Ovary (tissue), 9 donors: ENCODE data around the gene HDLBP. TPM values are rescaled to one million over a fixed set of nuclear protein-coding genes. Genes with fewer than 3 reads are reported as not detected.

Source experiments
- DNase-seq, 5 donors: peaks; one replicate each; pipeline ENCODE4 v3.0.0-alpha.2; 2019 to 2020
- H3K27ac ChIP-seq, 2 donors: fragments of 200-600 bp; one replicate each; pipeline versions ENCODE4 v1.5.1 to v1.8.0; 2019 to 2022
- H3K27me3 ChIP-seq: fragments of 200-600 bp; one replicate; pipeline ENCODE4 v1.8.0; 2022
- H3K36me3 ChIP-seq: fragments of 200-600 bp; sonication (generic); one replicate; pipeline ENCODE4 v1.5.1; 2019
- H3K4me1 ChIP-seq: one replicate; pipeline ENCODE4 v1.8.1; 2013; ENCODE audit warnings: mild to moderate bottlenecking, moderate library complexity; ENCODE audit not compliant: insufficient read depth
- H3K4me3 ChIP-seq: fragments of 200-600 bp; sonication (generic); one replicate; pipeline ENCODE4 v1.5.1; 2017
- H3K9me3 ChIP-seq, 2 donors: fragments of 200-600 bp in 1 of 2; sonication (generic) in 1 of 2; one replicate each; pipeline versions ENCODE4 v1.5.1 to v1.8.1; 2013 to 2019; ENCODE audit warnings: mild to moderate bottlenecking in 1 of 2, moderate library complexity in 1 of 2
- CTCF ChIP-seq, 3 donors: fragments of 450-650 bp in 2 of 3; fragments of 200-600 bp in 1 of 3; IDR thresholded peaks; one replicate each; pipeline versions ENCODE4 v1.5.1 to v1.8.0; 2016 to 2022; ENCODE audit warnings: antibody characterized with exemption in 3 of 3, mild to moderate bottlenecking in 1 of 3
- EP300 ChIP-seq: sonication (generic); formaldehyde crosslinking; IDR thresholded peaks from one replicate; pipeline ENCODE4 v1.6.1; 2017; ENCODE audit warnings: antibody characterized with exemption
- POLR2A ChIP-seq: fragments of 450-650 bp; IDR thresholded peaks from one replicate; pipeline ENCODE4 v1.6.1; 2017; ENCODE audit warnings: antibody characterized with exemption, mild to moderate bottlenecking, moderate library complexity
- WGBS, 3 donors: extraction: QIAGEN DNeasy Blood & Tissue Kit in 1 of 3; methylation state at CpG; one replicate each; pipeline versions ENCODE4 v1.1.5 to v1.1.7; 2013 to 2017; 5-methylcytosine and 5-hydroxymethylcytosine counted together
- intact Hi-C, 4 donors: fragments of 100-400 bp; cut with DNase I; formaldehyde crosslinking; loops; one replicate each; pipeline versions ENCODE4 v1.11.0 to v1.15.1; 2022 to 2023
- polyA plus RNA-seq, 2 donors: library from polyadenylated mRNA; stranded (reverse); fragments of 200-250 nt in 1 of 2; fragments of 350-450 nt in 1 of 2; fragmentation: Illumina TruSeq in 1 of 2; extraction: RNeasy Lipid Tissue Mini Kit (QIAGEN cat#74804) in 1 of 2; gene quantifications; one replicate each; pipeline ENCODE4 v1.2.3, GENCODE V29; 2013 to 2014
- total RNA-seq, 7 donors: library from RNA; depleted of rRNA in 2 of 7; stranded (reverse); fragments of >200 nt in 2 of 7; fragmentation: NEBNext Ultra II Directional in 3 of 7; extraction: Animal tissue kit (Norgen Biotek cat#: 25700) in 3 of 7; gene quantifications; one replicate each; pipeline versions ENCODE4 v1.1.0 to v1.2.4, GENCODE V29; 2016 to 2023
- donor health status: DM: no; HTN: no; CAD: no; lungs with moderate emphysema.
- donor health status: DM: no; HTN: no; CAD: no.
- donor health status: Bipolar disorder and iron deficiency.
- donor health status: DM: yes; HTN: yes; CAD: no.
- donor health status: DM: no; HTN: no; CAD: no.
- donor health status: DM: yes; HTN: yes; CAD: no.

The HDLBP gene
- total and polyA plus RNA-seq, 9 donors: 145 to 616 (median 359) TPM

- DNase-seq: no peak
- Histone ChIP-seq H3K9me3 (no peaks in the 10 kb centered on the region), H3K36me3 (no peaks in the 10 kb centered on the region), H3K4me1 (peaks cover 20% of the 10 kb centered on the region), H3K27ac (no peak overlapping the region), H3K27me3 (no peaks in the 10 kb centered on the region), H3K4me3 (no peak overlapping the region)
- WGBS, 3 donors: 83 to 88% (median 85%) methylated on average over 7 of the region's 7 CpGs
- TF ChIP-seq CTCF (IDR thresholded peaks at IDR 0.05): no peak
- TF ChIP-seq EP300: no peak
- no peak for TF ChIP-seq POLR2A
- intact Hi-C loops: loop anchor here in 1 of 4 donors (5.0 kb wide), 1 partner anchor 148 kb away; the partner anchor contains the start of gene STK25
These were observed 44.1 kb upstream of the HDLBP start for GRCh38 chr2:241359481-241360045.

- H3K9me3 ChIP-seq: no peaks in the 10 kb centered on the region
- TF ChIP-seq POLR2A (no peak), CTCF (IDR thresholded peaks at IDR 0.05) (no peak), EP300 (no peak)
- intact Hi-C loops: loop anchor here in 1 of 4 donors (5.0 kb wide), 1 partner anchor 149 kb away; the partner anchor contains the start of gene STK25
- H3K4me1 ChIP-seq: peaks cover 15% of the 10 kb centered on the region
- DNase-seq: no peak
- no peak overlapping the region for H3K4me3 ChIP-seq
- no peak overlapping the region for H3K27ac ChIP-seq
- H3K36me3 ChIP-seq: no peaks in the 10 kb centered on the region
- no peaks in the 10 kb centered on the region for H3K27me3 ChIP-seq
- WGBS, 3 donors: 75 to 88% (median 86%) methylated on average over 5 of the region's 5 CpGs
These were observed 43.0 kb upstream of the HDLBP start for GRCh38 chr2:241358470-241358869.

- DNase-seq: no peak
- Histone ChIP-seq H3K36me3 (no peaks in the 10 kb centered on the region), H3K4me1 (peaks cover 15% of the 10 kb centered on the region), H3K9me3 (no peaks in the 10 kb centered on the region), H3K27me3 (no peaks in the 10 kb centered on the region), H3K4me3 (no peak overlapping the region), H3K27ac (no peak overlapping the region)
- 44 to 48% (median 44%) methylated on average over 3 of the region's 3 CpGs for WGBS, 3 donors
- no peak for TF ChIP-seq EP300
- TF ChIP-seq POLR2A: no peak
- TF ChIP-seq CTCF (IDR thresholded peaks at IDR 0.05): no peak
- intact Hi-C loops: loop anchor here in 2 of 4 donors (2.0 to 5.0 kb wide), 2 partner anchors 43 to 150 kb away; partner anchors contain the start of genes HDLBP (in 1 of the 2), SEPTIN2 (in 1 of the 2) and STK25 (in 1 of the 2)
These were observed 42.1 kb upstream of the HDLBP start for GRCh38 chr2:241357531-241357930.

GRCh38 chr2:241356871-241357260, 41.4 kb upstream of the HDLBP start:
- peak overlapping the region; percentile 63 for H3K4me3 ChIP-seq
- no peak for DNase-seq
- TF ChIP-seq EP300 (no peak), POLR2A (no peak), CTCF (IDR thresholded peaks at IDR 0.05) (no peak)
- intact Hi-C loops: loop anchor here in 2 of 4 donors (2.0 to 5.0 kb wide), 2 partner anchors 42 to 150 kb away; partner anchors contain the start of genes HDLBP (in 1 of the 2), SEPTIN2 (in 1 of the 2) and STK25 (in 1 of the 2)
- WGBS, 3 donors: 5 to 15% (median 5%) methylated on average over 5 of the region's 5 CpGs
- H3K27ac ChIP-seq: peak overlapping the region in 1 of 2 donors; percentile 87
- H3K9me3 ChIP-seq: no peaks in the 10 kb centered on the region
- H3K27me3 ChIP-seq: no peaks in the 10 kb centered on the region
- H3K36me3 ChIP-seq: no peaks in the 10 kb centered on the region
- peaks cover 15% of the 10 kb centered on the region for H3K4me1 ChIP-seq
